H1 (cell line): ENCODE data around the gene ALG14. TPM values are rescaled to one million over a fixed set of nuclear protein-coding genes. Genes with fewer than 3 reads are reported as not detected.

ENCODE experiments used
- CTCF ChIA-PET: fragments of 300-600 bp; sonication (Branson Sonifier 250); formaldehyde crosslinking; loops from one replicate; lab custom pipeline; 2021; ENCODE audit not compliant: partially characterized antibody; lab: Charles Lee
- POLR2A ChIA-PET: fragments of 300-600 bp; sonication (Branson Sonifier 250); formaldehyde crosslinking; loops from one replicate; lab custom pipeline; 2021; ENCODE audit warnings: inconsistent platforms; ENCODE audit not compliant: partially characterized antibody; lab: Charles Lee
- DNase-seq, 2 experiments: peaks; one replicate each; pipeline versions ENCODE4 v3.0.0 to v3.0.0-alpha.2; 2010 to 2022; ENCODE audit warnings: low spot score in 2 of 2, low read depth in 1 of 2, mixed read lengths in 1 of 2
- FAIRE-seq: peaks from 2 replicates; lab custom pipeline; 2011; peaks lifted over from hg19 to GRCh38; lab: Jason Lieb, UNC
- H2AFZ ChIP-seq: 2 replicates; pipeline ENCODE4 v1.8.1; 2012; ENCODE audit warnings: low read length, inconsistent platforms
- H2AK5ac ChIP-seq: 2 replicates; pipeline ENCODE4 v1.6.1; 2013; ENCODE audit warnings: low read depth, low read length
- H2BK120ac ChIP-seq: replicated peaks from 2 replicates; pipeline ENCODE3; 2013; ENCODE audit warnings: low read depth, low read length, inconsistent platforms
- H2BK12ac ChIP-seq: 2 replicates; pipeline ENCODE4 v1.6.1; 2013; ENCODE audit warnings: low read depth, low read length
- H2BK15ac ChIP-seq: 2 replicates; pipeline ENCODE4 v1.6.1; 2013; ENCODE audit warnings: low read length
- H2BK20ac ChIP-seq: 2 replicates; pipeline ENCODE4 v1.6.1; 2013; ENCODE audit warnings: low read length
- H2BK5ac ChIP-seq: 2 replicates; pipeline ENCODE4 v1.6.1; 2013; ENCODE audit warnings: low read depth, low read length
- H3K14ac ChIP-seq: 2 replicates; pipeline ENCODE4 v1.6.1; 2013; ENCODE audit warnings: inconsistent platforms; ENCODE audit not compliant: insufficient read length
- H3K18ac ChIP-seq: 2 replicates; pipeline ENCODE4 v1.6.1; 2013; ENCODE audit warnings: low read length; ENCODE audit errors: extremely low read depth
- H3K23ac ChIP-seq: 2 replicates; pipeline ENCODE4 v1.6.1; 2013; ENCODE audit warnings: inconsistent platforms; ENCODE audit not compliant: insufficient read length
- H3K23me2 ChIP-seq: 2 replicates; pipeline ENCODE4 v1.6.1; 2013; ENCODE audit warnings: low read depth, low read length
- H3K27ac ChIP-seq: 2 replicates; pipeline ENCODE4 v1.6.1; 2011; ENCODE audit warnings: low read depth, low read length, inconsistent platforms
- H3K27me3 ChIP-seq, 4 experiments: replicated peaks in 1 of 4; 1 replicate in 1 of 4; 2 replicates in 3 of 4; pipeline versions ENCODE4 v1.6.1 to v1.8.1; 2011 to 2013; ENCODE audit warnings: low read length in 3 of 4, mild to moderate bottlenecking in 3 of 4, inconsistent platforms in 2 of 4, mixed read lengths in 2 of 4, moderate library complexity in 1 of 4; ENCODE audit not compliant: control insufficient read depth in 3 of 4, insufficient read depth in 3 of 4; ENCODE audit errors: extremely low read depth in 1 of 4
- H3K36me3 ChIP-seq, 4 experiments: 2 replicates each; pipeline versions ENCODE4 v1.6.1 to v1.8.1; 2011 to 2013; ENCODE audit warnings: mild to moderate bottlenecking in 4 of 4, low read length in 3 of 4, moderate library complexity in 2 of 4, control low read depth in 1 of 4, inconsistent platforms in 1 of 4; ENCODE audit not compliant: insufficient read depth in 4 of 4, control insufficient read depth in 2 of 4
- H3K4ac ChIP-seq: replicated peaks from 2 replicates; pipeline ENCODE3; 2013; ENCODE audit warnings: low read length, low read depth, mixed read lengths, inconsistent platforms; ENCODE audit not compliant: insufficient read length
- H3K4me1 ChIP-seq, 4 experiments: replicated peaks in 1 of 4; 1 replicate in 1 of 4; 2 replicates in 3 of 4; pipeline versions ENCODE4 v1.6.1 to v1.8.1; 2011 to 2013; ENCODE audit warnings: low read length in 3 of 4, inconsistent platforms in 2 of 4, mixed read lengths in 1 of 4; ENCODE audit not compliant: insufficient read depth in 4 of 4, control insufficient read depth in 3 of 4
- H3K4me2 ChIP-seq, 2 experiments: 2 replicates each; pipeline versions ENCODE4 v1.6.1 to v1.8.1; 2011 to 2013; ENCODE audit warnings: low read depth in 2 of 2, low read length in 2 of 2, control low read depth in 1 of 2, inconsistent platforms in 1 of 2, mild to moderate bottlenecking in 1 of 2; ENCODE audit not compliant: insufficient read depth in 1 of 2
- H3K4me3 ChIP-seq, 4 experiments: fragments of 200-600, 300-600 bp in 1 of 4; sonication (generic), shearing (Covaris generic), sonication (Bioruptor Twin) in 1 of 4; 2 replicates each; pipeline versions ENCODE4 v1.5.1 to v1.8.1; 2011 to 2016; ENCODE audit warnings: low read length in 4 of 4, low read depth in 3 of 4, control low read depth in 2 of 4, inconsistent platforms in 2 of 4, mild to moderate bottlenecking in 2 of 4, mixed read lengths in 1 of 4, moderate library complexity in 1 of 4; ENCODE audit not compliant: insufficient read depth in 2 of 4; ENCODE audit errors: extremely low read depth in 1 of 4
- H3K56ac ChIP-seq: replicated peaks from 2 replicates; pipeline ENCODE3; 2013; ENCODE audit warnings: low read depth, mild to moderate bottlenecking, mixed read lengths, low read length, inconsistent platforms; ENCODE audit not compliant: insufficient read length
- H3K79me1 ChIP-seq: 2 replicates; pipeline ENCODE4 v1.6.1; 2013; ENCODE audit warnings: low read depth, low read length, control low read depth
- H3K79me2 ChIP-seq, 2 experiments: 2 replicates each; pipeline versions ENCODE4 v1.6.1 to v1.8.1; 2012 to 2013; ENCODE audit warnings: low read length in 2 of 2, mild to moderate bottlenecking in 2 of 2, inconsistent platforms in 1 of 2; ENCODE audit not compliant: insufficient read depth in 2 of 2, control insufficient read depth in 1 of 2
- H3K9ac ChIP-seq, 4 experiments: replicated peaks in 1 of 4; 1 replicate in 1 of 4; 2 replicates in 3 of 4; pipeline versions ENCODE4 v1.6.1 to v1.8.1; 2011 to 2013; ENCODE audit warnings: low read depth in 3 of 4, low read length in 3 of 4, control low read depth in 2 of 4, mild to moderate bottlenecking in 2 of 4, moderate library complexity in 2 of 4, inconsistent platforms in 1 of 4; ENCODE audit errors: extremely low read depth in 1 of 4
- H3K9me3 ChIP-seq, 2 experiments: 2 replicates each; pipeline versions ENCODE4 v1.6.1 to v1.8.1; 2012 to 2013; ENCODE audit warnings: mild to moderate bottlenecking in 2 of 2, moderate library complexity in 2 of 2, control low read depth in 1 of 2, inconsistent platforms in 1 of 2, low read depth in 1 of 2, low read length in 1 of 2, mixed read lengths in 1 of 2; ENCODE audit not compliant: insufficient read depth in 2 of 2
- H4K20me1 ChIP-seq, 2 experiments: replicated peaks in 1 of 2; 2 replicates each; pipeline versions ENCODE3 to v1.8.1; 2011 to 2013; ENCODE audit warnings: inconsistent platforms in 2 of 2, low read length in 2 of 2, mild to moderate bottlenecking in 1 of 2; ENCODE audit not compliant: insufficient read depth in 2 of 2, control insufficient read depth in 1 of 2
- H4K5ac ChIP-seq: 2 replicates; pipeline ENCODE4 v1.6.1; 2013; ENCODE audit warnings: low read length, low read depth, mixed read lengths, inconsistent platforms; ENCODE audit not compliant: insufficient read length
- H4K8ac ChIP-seq: 2 replicates; pipeline ENCODE4 v1.8.0; 2013; ENCODE audit warnings: mild to moderate bottlenecking, moderate library complexity, low read length, inconsistent platforms; ENCODE audit not compliant: insufficient read depth; ENCODE audit errors: extremely low read depth
- H4K91ac ChIP-seq: replicated peaks from 2 replicates; pipeline ENCODE3; 2013; ENCODE audit warnings: low read length, mixed read lengths, inconsistent platforms; ENCODE audit not compliant: insufficient read length
- BCL11A ChIP-seq, 2 experiments: IDR thresholded peaks; one replicate each; pipeline ENCODE4 v1.6.1; 2011; ENCODE audit warnings: low read depth in 2 of 2, low read length in 2 of 2, mild to moderate bottlenecking in 2 of 2
- CHD2 ChIP-seq: IDR thresholded peaks from 2 replicates; pipeline ENCODE4 v1.6.1; 2012; ENCODE audit warnings: low read length, improper control_type of control experiment
- CREB1 ChIP-seq: IDR thresholded peaks from 2 replicates; pipeline ENCODE4 v1.6.1; 2012; ENCODE audit warnings: inconsistent platforms
- EP300 ChIP-seq, 2 experiments: IDR thresholded peaks; 1 replicate in 1 of 2; 2 replicates in 1 of 2; pipeline ENCODE4 v1.6.1; 2011 to 2012; ENCODE audit warnings: low read depth in 2 of 2, low read length in 2 of 2, mild to moderate bottlenecking in 2 of 2, borderline replicate concordance in 1 of 2, inconsistent platforms in 1 of 2, moderate library complexity in 1 of 2
- GTF2F1 ChIP-seq: IDR thresholded peaks from 2 replicates; pipeline ENCODE4 v1.6.1; 2012; ENCODE audit warnings: low read depth, low read length, improper control_type of control experiment, borderline replicate concordance
- KDM4A ChIP-seq: IDR thresholded peaks from one replicate; pipeline ENCODE4 v1.7.1; 2012; ENCODE audit warnings: low read depth, mild to moderate bottlenecking, moderate library complexity, low read length, inconsistent platforms; ENCODE audit not compliant: severe bottlenecking
- POLR2A ChIP-seq, 2 experiments: IDR thresholded peaks; 1 replicate in 1 of 2; 2 replicates in 1 of 2; pipeline ENCODE4 v1.6.1; 2011; ENCODE audit warnings: low read depth in 2 of 2, low read length in 2 of 2, mild to moderate bottlenecking in 2 of 2; ENCODE audit errors: control extremely low read depth in 1 of 2
- SAP30 ChIP-seq: fragments of 300-600 bp; sonication (generic); IDR thresholded peaks from 2 replicates; pipeline ENCODE4 v1.7.1; 2012; ENCODE audit warnings: low read length, moderate library complexity, mild to moderate bottlenecking, inconsistent platforms; ENCODE audit not compliant: insufficient read depth, insufficient replicate concordance
- SP1 ChIP-seq: IDR thresholded peaks from 2 replicates; pipeline ENCODE4 v1.6.1; 2011; ENCODE audit warnings: low read depth, low read length
- TAF7 ChIP-seq: optimal IDR thresholded peaks from 2 replicates; pipeline ENCODE3; 2011; ENCODE audit warnings: low read depth, mild to moderate bottlenecking, inconsistent platforms, low read length, moderate library complexity, borderline replicate concordance
- TEAD4 ChIP-seq: IDR thresholded peaks from 2 replicates; pipeline ENCODE4 v1.6.1; 2012; ENCODE audit warnings: low read depth, low read length, inconsistent platforms, mixed read lengths
- USF2 ChIP-seq: IDR thresholded peaks from 2 replicates; pipeline ENCODE4 v1.6.1; 2011; ENCODE audit warnings: low read length, improper control_type of control experiment
- polyA plus RNA-seq, 7 experiments: library from polyadenylated mRNA; depleted of rRNA in 3 of 7; stranded (reverse) in 5 of 7; unstranded in 2 of 7; fragments of >200 nt in 5 of 7; fragments of 200-250 nt in 2 of 7; gene quantifications; 1 replicate in 5 of 7; 2 replicates in 1 of 7; 4 replicates in 1 of 7; pipeline versions ENCODE4 v1.2.1 to v1.2.3, GENCODE V29; 2011 to 2013; ENCODE audit warnings: missing spikeins in 2 of 7, mixed read lengths in 2 of 7
- total RNA-seq: library from RNA; stranded (reverse); fragmentation: NEBNext Ultra II Directional; extraction: Animal tissue kit (Norgen Biotek cat#: 25700); gene quantifications from 2 replicates; pipeline ENCODE4 v1.2.1, GENCODE V29; 2021

ALG14 gene
- total and polyA plus RNA-seq, 2 of the 8 experiments (the other 6 are each of a cell fraction or from before 2014, with no cell fraction given): 0.95 to 1.3 TPM

GRCh38 chr1:95029532-95029931, 43.2 kb downstream of the ALG14 start:
- Histone ChIP-seq H4K20me1 (no peaks in the 10 kb centered on the region), H3K4ac (no peak overlapping the region), H3K27ac (no peak overlapping the region), H3K23ac (no peak overlapping the region), H2BK120ac (no peak overlapping the region), H4K8ac (no peak overlapping the region), H3K4me1 (no peaks in the 10 kb centered on the region; a peak in 1 of 7 replicates), H3K14ac (no peak overlapping the region), H3K4me2 (no peak overlapping the region), H3K9ac (no peak overlapping the region), H2AK5ac (no peak overlapping the region), H3K23me2 (no peaks in the 10 kb centered on the region), H3K36me3 (no peaks in the 10 kb centered on the region), H4K5ac (no peak overlapping the region), H3K56ac (no peak overlapping the region), H2BK15ac (no peak overlapping the region), H2BK5ac (no peak overlapping the region), H2AFZ (no peak overlapping the region), H2BK20ac (no peak overlapping the region), H3K27me3 (no peaks in the 10 kb centered on the region; a peak in 1 of 7 replicates), H3K9me3 (no peaks in the 10 kb centered on the region), H3K79me2 (no peaks in the 10 kb centered on the region), H3K79me1 (no peaks in the 10 kb centered on the region), H3K4me3 (no peak overlapping the region), H3K18ac (no peak overlapping the region), H2BK12ac (no peak overlapping the region), H4K91ac (no peak overlapping the region)
- DNase-seq: no peak
- FAIRE-seq: no peak
- CTCF ChIA-PET: interaction anchor here (0.9 to 1.6 kb wide), 3 partner anchors 12 to 176 kb away, joined by 5 to 6 read pairs (median 6); no protein-coding TSS in a partner anchor
- POLR2A ChIA-PET: no interaction called here
- no peak for TF ChIP-seq TEAD4
- no peak for TF ChIP-seq BCL11A (IDR thresholded peaks at IDR 0.05; ENCODE audit: low read depth in 2 of 2, low read length in 2 of 2)
- no peak for TF ChIP-seq SP1
- no peak for TF ChIP-seq CHD2
- TF ChIP-seq POLR2A (IDR thresholded peaks at IDR 0.05; ENCODE audit: control extremely low read depth in 1 of 2, low read depth in 2 of 2, low read length in 2 of 2): no peak
- TF ChIP-seq CREB1: no peak
- TF ChIP-seq EP300 (IDR thresholded peaks at IDR 0.05; ENCODE audit: borderline replicate concordance in 1 of 2, low read depth in 2 of 2, low read length in 2 of 2): no peak
- no peak for TF ChIP-seq SAP30
- no peak for TF ChIP-seq USF2
- no peak for TF ChIP-seq TAF7
- no peak for TF ChIP-seq KDM4A
- no peak for TF ChIP-seq GTF2F1
